ENCODE measurements around the gene SERPINF2.
A peak's percentile ranks its signal among the peaks of the same experiment; 100 is the strongest.

The SERPINF2 gene

DNA sequence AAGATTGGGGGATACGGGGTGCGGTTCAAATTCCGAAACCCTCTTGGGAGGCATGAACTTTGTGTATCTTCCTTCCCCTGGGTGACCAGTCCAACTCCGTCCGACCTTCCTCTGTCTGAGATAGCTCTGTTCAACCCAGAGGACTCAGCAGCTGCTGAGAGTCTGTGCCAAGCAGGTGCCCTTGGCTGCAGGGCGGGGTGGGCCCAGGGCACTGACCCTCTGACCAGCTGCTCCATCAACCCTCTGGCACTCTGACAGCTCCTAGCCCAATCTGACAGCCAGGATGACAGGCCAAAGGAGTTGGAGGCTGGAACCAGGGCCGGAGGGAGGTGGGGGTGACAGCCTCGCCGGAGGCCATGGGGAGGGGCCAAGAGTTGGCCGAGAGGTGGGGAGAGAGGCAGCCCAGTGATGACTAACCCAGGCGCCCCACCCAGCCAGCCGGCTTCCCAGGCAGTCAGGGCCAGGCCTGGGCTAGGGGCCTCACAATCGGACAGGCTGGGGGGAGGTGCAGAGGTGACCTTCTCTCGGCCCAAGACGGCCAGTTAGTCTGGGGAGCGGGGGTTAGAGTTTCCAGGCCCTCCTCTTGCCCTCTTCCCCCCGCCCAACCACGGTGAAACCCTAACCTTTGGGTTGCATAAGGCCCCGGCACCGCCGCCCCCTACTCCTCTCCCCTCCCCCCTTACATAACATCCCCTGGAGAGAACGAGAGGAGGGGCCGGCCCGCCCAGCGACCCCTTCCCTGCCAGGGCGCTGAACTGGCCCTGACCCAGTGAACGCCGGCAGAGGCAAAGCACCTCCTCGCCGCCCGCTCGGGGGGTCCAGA lies 27.5 kb upstream of the SERPINF2 start:
- TF ChIP-seq TAF1 (IDR thresholded peaks at IDR 0.05; ENCODE audit: low read depth) (0 out of 2 replicates have a peak, but pooled peaks have one; percentile 21), TEAD4 (IDR thresholded peaks at IDR 0.05) (no peak), NFIC (IDR thresholded peaks at IDR 0.05) (peak; percentile 72), TCF12 (IDR thresholded peaks at IDR 0.05; ENCODE audit: low read depth) (peak; percentile 0), YY1 (IDR thresholded peaks at IDR 0.05; ENCODE audit: low read depth) (no peak), RAD21 (IDR thresholded peaks at IDR 0.05; ENCODE audit: low read depth) (no peak), EGR1 (IDR thresholded peaks at IDR 0.05) (no peak), FOXM1 (IDR thresholded peaks at IDR 0.05; ENCODE audit: borderline replicate concordance, low read depth) (no peak), EP300 (IDR thresholded peaks at IDR 0.05; ENCODE audit: borderline replicate concordance) (peak; percentile 52; the same call in 1 of the 2 replicates), CREB1 (IDR thresholded peaks at IDR 0.05; ENCODE audit: low read depth) (no peak), CEBPB (IDR thresholded peaks at IDR 0.05) (no peak), ZBTB7A (IDR thresholded peaks at IDR 0.05; ENCODE audit: low read depth) (no peak)
- TF ChIP-seq, protein P1, sequence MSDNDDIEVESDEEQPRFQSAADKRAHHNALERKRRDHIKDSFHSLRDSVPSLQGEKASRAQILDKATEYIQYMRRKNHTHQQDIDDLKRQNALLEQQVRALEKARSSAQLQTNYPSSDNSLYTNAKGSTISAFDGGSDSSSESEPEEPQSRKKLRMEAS (IDR thresholded peaks at IDR 0.05) = peak; percentile 7
- TF ChIP-seq, protein P2, sequence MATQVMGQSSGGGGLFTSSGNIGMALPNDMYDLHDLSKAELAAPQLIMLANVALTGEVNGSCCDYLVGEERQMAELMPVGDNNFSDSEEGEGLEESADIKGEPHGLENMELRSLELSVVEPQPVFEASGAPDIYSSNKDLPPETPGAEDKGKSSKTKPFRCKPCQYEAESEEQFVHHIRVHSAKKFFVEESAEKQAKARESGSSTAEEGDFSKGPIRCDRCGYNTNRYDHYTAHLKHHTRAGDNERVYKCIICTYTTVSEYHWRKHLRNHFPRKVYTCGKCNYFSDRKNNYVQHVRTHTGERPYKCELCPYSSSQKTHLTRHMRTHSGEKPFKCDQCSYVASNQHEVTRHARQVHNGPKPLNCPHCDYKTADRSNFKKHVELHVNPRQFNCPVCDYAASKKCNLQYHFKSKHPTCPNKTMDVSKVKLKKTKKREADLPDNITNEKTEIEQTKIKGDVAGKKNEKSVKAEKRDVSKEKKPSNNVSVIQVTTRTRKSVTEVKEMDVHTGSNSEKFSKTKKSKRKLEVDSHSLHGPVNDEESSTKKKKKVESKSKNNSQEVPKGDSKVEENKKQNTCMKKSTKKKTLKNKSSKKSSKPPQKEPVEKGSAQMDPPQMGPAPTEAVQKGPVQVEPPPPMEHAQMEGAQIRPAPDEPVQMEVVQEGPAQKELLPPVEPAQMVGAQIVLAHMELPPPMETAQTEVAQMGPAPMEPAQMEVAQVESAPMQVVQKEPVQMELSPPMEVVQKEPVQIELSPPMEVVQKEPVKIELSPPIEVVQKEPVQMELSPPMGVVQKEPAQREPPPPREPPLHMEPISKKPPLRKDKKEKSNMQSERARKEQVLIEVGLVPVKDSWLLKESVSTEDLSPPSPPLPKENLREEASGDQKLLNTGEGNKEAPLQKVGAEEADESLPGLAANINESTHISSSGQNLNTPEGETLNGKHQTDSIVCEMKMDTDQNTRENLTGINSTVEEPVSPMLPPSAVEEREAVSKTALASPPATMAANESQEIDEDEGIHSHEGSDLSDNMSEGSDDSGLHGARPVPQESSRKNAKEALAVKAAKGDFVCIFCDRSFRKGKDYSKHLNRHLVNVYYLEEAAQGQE (IDR thresholded peaks at IDR 0.05; ENCODE audit: low read depth) = no peak
- TF ChIP-seq, protein P3, sequence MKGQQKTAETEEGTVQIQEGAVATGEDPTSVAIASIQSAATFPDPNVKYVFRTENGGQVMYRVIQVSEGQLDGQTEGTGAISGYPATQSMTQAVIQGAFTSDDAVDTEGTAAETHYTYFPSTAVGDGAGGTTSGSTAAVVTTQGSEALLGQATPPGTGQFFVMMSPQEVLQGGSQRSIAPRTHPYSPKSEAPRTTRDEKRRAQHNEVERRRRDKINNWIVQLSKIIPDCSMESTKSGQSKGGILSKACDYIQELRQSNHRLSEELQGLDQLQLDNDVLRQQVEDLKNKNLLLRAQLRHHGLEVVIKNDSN (IDR thresholded peaks at IDR 0.05) = peak; percentile 2; the same call in 1 of the 2 replicates

GRCh38 chr17:1715803-1716075 lies 26.9 kb upstream of the SERPINF2 start:
- no peak for TF ChIP-seq CEBPB (IDR thresholded peaks at IDR 0.05)
- TF ChIP-seq, protein P2 (IDR thresholded peaks at IDR 0.05; ENCODE audit: low read depth) = no peak
- TF ChIP-seq, protein P3 (IDR thresholded peaks at IDR 0.05) = no peak
- TF ChIP-seq FOXM1 (IDR thresholded peaks at IDR 0.05; ENCODE audit: borderline replicate concordance, low read depth) = no peak
- no peak for TF ChIP-seq TEAD4 (IDR thresholded peaks at IDR 0.05)
- no peak for TF ChIP-seq YY1 (IDR thresholded peaks at IDR 0.05; ENCODE audit: low read depth)
- TF ChIP-seq CREB1 (IDR thresholded peaks at IDR 0.05; ENCODE audit: low read depth) = no peak
- TF ChIP-seq, protein P1 (IDR thresholded peaks at IDR 0.05) = no peak
- TF ChIP-seq ZBTB7A (IDR thresholded peaks at IDR 0.05; ENCODE audit: low read depth) = no peak
- no peak for TF ChIP-seq NFIC (IDR thresholded peaks at IDR 0.05)
- no peak for TF ChIP-seq RAD21 (IDR thresholded peaks at IDR 0.05; ENCODE audit: low read depth)
- no peak for TF ChIP-seq TCF12 (IDR thresholded peaks at IDR 0.05; ENCODE audit: low read depth)
- no peak for TF ChIP-seq TAF1 (IDR thresholded peaks at IDR 0.05; ENCODE audit: low read depth)

- TF ChIP-seq CREB1 (IDR thresholded peaks at IDR 0.05; ENCODE audit: low read depth) = peak; percentile 93
- TF ChIP-seq EGR1 (IDR thresholded peaks at IDR 0.05) = 0 out of 2 replicates have a peak, but pooled peaks have one; percentile 20
- peak; percentile 34; the same call in 1 of the 2 replicates for TF ChIP-seq FOXM1 (IDR thresholded peaks at IDR 0.05; ENCODE audit: borderline replicate concordance, low read depth)
- TF ChIP-seq CEBPB (IDR thresholded peaks at IDR 0.05) = no peak
- TF ChIP-seq EP300 (IDR thresholded peaks at IDR 0.05; ENCODE audit: borderline replicate concordance) = no peak
- TF ChIP-seq, protein P1 (IDR thresholded peaks at IDR 0.05) = peak; percentile 76
- TF ChIP-seq TAF1 (IDR thresholded peaks at IDR 0.05; ENCODE audit: low read depth) = peak; percentile 92
- TF ChIP-seq NFIC (IDR thresholded peaks at IDR 0.05) = no peak
- peak; percentile 66 for TF ChIP-seq TEAD4 (IDR thresholded peaks at IDR 0.05)
- 0 out of 2 replicates have a peak, but pooled peaks have one; percentile 22 for TF ChIP-seq YY1 (IDR thresholded peaks at IDR 0.05; ENCODE audit: low read depth)
- TF ChIP-seq, protein P3 (IDR thresholded peaks at IDR 0.05) = peak; percentile 76
- TF ChIP-seq RAD21 (IDR thresholded peaks at IDR 0.05; ENCODE audit: low read depth) = no peak
- no peak for TF ChIP-seq ZBTB7A (IDR thresholded peaks at IDR 0.05; ENCODE audit: low read depth)
- peak; percentile 52; the same call in 1 of the 2 replicates for TF ChIP-seq TCF12 (IDR thresholded peaks at IDR 0.05; ENCODE audit: low read depth)
- TF ChIP-seq, protein P2 (IDR thresholded peaks at IDR 0.05; ENCODE audit: low read depth) = no peak
Measured at GRCh38 chr17:1716076-1716911, 26.4 kb upstream of the SERPINF2 start.

Measured in Ishikawa (cell line).